Nephron progenitor cell (in vitro differentiated cells): ENCODE data around the gene RPL19.

ENCODE experiments used
- DNase-seq: peaks from one replicate; pipeline ENCODE4 v3.0.0; 2021
- H3K27ac Mint-ChIP-seq: 2 replicates; pipeline ENCODE4 v1.8.0; 2021; ENCODE audit warnings: mild to moderate bottlenecking, moderate library complexity, mixed read lengths
- H3K27me3 Mint-ChIP-seq: 2 replicates; pipeline ENCODE4 v1.8.0; 2021; ENCODE audit warnings: mild to moderate bottlenecking, low read depth, mixed read lengths; ENCODE audit not compliant: poor library complexity
- H3K36me3 Mint-ChIP-seq: 2 replicates; pipeline ENCODE4 v1.8.0; 2021; ENCODE audit warnings: low read depth, mixed read lengths
- H3K4me1 Mint-ChIP-seq: 2 replicates; pipeline ENCODE4 v1.8.0; 2021; ENCODE audit warnings: mixed read lengths
- H3K4me3 Mint-ChIP-seq: 2 replicates; pipeline ENCODE4 v1.8.0; 2021; ENCODE audit warnings: mild to moderate bottlenecking, moderate library complexity, mixed read lengths
- H3K9me3 Mint-ChIP-seq: 2 replicates; pipeline ENCODE4 v1.8.0; 2021; ENCODE audit warnings: mild to moderate bottlenecking, moderate library complexity, mixed read lengths
- TF ChIP-seq, protein P1 (sequence below): fragments of 200-600 bp; sonication (generic); IDR thresholded peaks from 2 replicates; pipeline ENCODE4 v1.5.0; 2021; ENCODE audit warnings: antibody characterized with exemption

RPL19 gene

GRCh38 chr17:39170109-39170508 lies 30.0 kb upstream of the RPL19 start:
- no peak for DNase-seq
- TF ChIP-seq, protein P1, sequence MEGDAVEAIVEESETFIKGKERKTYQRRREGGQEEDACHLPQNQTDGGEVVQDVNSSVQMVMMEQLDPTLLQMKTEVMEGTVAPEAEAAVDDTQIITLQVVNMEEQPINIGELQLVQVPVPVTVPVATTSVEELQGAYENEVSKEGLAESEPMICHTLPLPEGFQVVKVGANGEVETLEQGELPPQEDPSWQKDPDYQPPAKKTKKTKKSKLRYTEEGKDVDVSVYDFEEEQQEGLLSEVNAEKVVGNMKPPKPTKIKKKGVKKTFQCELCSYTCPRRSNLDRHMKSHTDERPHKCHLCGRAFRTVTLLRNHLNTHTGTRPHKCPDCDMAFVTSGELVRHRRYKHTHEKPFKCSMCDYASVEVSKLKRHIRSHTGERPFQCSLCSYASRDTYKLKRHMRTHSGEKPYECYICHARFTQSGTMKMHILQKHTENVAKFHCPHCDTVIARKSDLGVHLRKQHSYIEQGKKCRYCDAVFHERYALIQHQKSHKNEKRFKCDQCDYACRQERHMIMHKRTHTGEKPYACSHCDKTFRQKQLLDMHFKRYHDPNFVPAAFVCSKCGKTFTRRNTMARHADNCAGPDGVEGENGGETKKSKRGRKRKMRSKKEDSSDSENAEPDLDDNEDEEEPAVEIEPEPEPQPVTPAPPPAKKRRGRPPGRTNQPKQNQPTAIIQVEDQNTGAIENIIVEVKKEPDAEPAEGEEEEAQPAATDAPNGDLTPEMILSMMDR, result no peak
- H3K36me3 Mint-ChIP-seq, result no peaks in the 10 kb centered on the region
- peaks cover 44% of the 10 kb centered on the region for H3K27me3 Mint-ChIP-seq
- peaks cover 9% of the 10 kb centered on the region for H3K9me3 Mint-ChIP-seq
- H3K27ac Mint-ChIP-seq, result no peak overlapping the region
- no peak overlapping the region for H3K4me3 Mint-ChIP-seq
- H3K4me1 Mint-ChIP-seq, result peaks cover 52% of the 10 kb centered on the region

DNA sequence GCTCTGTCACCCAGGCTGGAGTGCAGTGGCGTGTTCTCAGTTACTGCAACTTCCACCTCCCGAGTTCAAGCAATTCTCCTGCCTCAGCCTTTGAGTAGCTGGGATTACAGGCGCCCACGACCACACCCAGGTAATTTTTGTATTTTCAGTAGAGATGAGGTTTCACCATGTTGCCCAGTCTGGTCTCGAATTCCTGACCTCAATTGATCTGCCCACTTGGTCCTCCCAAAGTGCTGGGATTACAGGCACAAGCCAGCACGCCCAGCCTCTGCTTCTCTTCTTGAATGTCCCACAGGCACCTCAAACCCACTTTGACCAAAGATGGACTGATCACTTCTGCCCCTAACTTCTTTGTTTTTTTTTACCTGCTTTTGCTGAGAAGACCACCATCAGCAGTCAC lies 29.5 kb upstream of the RPL19 start:
- peaks cover 39% of the 10 kb centered on the region for H3K27me3 Mint-ChIP-seq
- no peak overlapping the region for H3K27ac Mint-ChIP-seq
- peaks cover 9% of the 10 kb centered on the region for H3K9me3 Mint-ChIP-seq
- TF ChIP-seq, protein P1, result no peak
- no peak overlapping the region for H3K4me3 Mint-ChIP-seq
- H3K4me1 Mint-ChIP-seq, result peaks cover 56% of the 10 kb centered on the region
- DNase-seq, result no peak
- H3K36me3 Mint-ChIP-seq, result no peaks in the 10 kb centered on the region

DNA sequence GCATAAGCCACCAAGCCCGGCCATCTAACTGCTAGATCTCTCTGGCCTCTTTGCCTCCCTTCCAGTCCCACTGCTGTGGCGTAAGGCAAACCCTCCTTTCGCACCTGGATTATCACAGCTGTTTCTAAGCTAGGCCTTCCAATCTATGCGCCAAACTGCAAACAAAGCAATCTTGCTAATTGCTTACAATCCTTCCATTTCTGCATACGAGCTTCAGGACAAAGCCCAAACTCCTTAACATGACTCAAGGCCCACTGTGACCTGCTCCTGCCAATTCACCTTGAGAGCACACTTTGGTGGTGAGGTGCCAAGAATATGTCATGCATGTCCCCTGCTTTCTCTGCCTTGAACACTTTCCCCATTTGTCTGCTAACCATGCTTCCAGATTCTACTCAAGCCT lies 28.1 kb upstream of the RPL19 start:
- peaks cover 26% of the 10 kb centered on the region for H3K27me3 Mint-ChIP-seq
- TF ChIP-seq, protein P1, result no peak
- DNase-seq, result no peak
- H3K36me3 Mint-ChIP-seq, result peaks cover 8% of the 10 kb centered on the region
- peaks cover 9% of the 10 kb centered on the region for H3K9me3 Mint-ChIP-seq
- no peak overlapping the region for H3K27ac Mint-ChIP-seq
- H3K4me1 Mint-ChIP-seq, result peaks cover 44% of the 10 kb centered on the region
- H3K4me3 Mint-ChIP-seq, result no peak overlapping the region

GRCh38 chr17:39173080-39173479 lies 27.0 kb upstream of the RPL19 start:
- Mint-ChIP-seq H3K4me3 (no peak overlapping the region), H3K36me3 (peaks cover 20% of the 10 kb centered on the region), H3K9me3 (peaks cover 9% of the 10 kb centered on the region), H3K4me1 (peaks cover 35% of the 10 kb centered on the region), H3K27ac (no peak overlapping the region), H3K27me3 (peaks cover 15% of the 10 kb centered on the region)
- no peak for DNase-seq
- TF ChIP-seq, protein P1, result no peak

- Mint-ChIP-seq H3K9me3 (peaks cover 4% of the 10 kb centered on the region), H3K27me3 (peaks cover 11% of the 10 kb centered on the region), H3K27ac (no peak overlapping the region), H3K4me1 (peaks cover 35% of the 10 kb centered on the region), H3K36me3 (peaks cover 24% of the 10 kb centered on the region), H3K4me3 (no peak overlapping the region)
- TF ChIP-seq, protein P1, result no peak
- DNase-seq, result no peak
Measured at GRCh38 chr17:39173526-39174274, 26.4 kb upstream of the RPL19 start.
